CD4-positive, alpha-beta T cell treated with Interleukin-6 for 4 hours (primary cell): ENCODE data around the gene CCDC170.

Experiments
- DNase-seq: peaks from one replicate; pipeline ENCODE4 v3.0.0-alpha.2; 2020; ENCODE audit warnings: mixed read lengths

CCDC170 gene

DNA sequence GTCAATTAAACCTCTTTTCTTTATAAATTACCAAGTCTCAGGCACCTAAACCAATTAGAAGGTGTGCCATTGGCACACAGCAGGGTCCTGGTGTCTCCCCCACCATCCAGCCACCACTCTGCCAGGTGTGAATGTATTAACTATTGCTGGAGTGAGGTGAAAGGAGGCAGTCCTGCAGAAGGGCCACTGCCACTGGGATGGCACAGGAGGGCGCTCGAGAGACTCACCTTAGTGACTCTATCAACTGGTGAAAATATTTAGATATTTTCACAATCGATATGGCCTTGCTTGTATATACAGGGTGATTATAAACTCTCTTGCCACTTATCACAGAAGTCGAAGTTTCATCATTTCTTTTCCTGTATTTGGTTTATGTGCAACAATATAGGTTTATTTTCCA is 168.1 kb downstream of the CCDC170 start:
- no peak for DNase-seq

DNA sequence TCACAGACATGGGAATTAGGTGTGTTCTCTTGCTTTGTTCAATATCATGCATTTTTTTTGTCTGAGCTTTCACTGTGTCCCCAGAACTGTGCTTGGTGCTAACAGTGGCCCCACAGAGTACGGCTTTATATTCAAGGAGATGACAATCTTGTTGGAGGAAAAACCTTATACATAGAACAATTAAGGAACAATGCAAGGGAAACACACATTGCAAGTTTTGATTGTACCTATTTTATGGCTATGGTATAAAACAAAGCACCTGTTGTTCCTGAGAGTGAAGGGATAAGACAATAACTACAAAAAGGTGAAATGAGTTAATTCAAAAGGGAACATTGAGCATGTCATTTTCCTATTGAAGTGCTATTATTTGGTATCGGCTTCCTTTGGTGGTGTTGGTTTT is 169.7 kb downstream of the CCDC170 start:
- no peak for DNase-seq

DNA sequence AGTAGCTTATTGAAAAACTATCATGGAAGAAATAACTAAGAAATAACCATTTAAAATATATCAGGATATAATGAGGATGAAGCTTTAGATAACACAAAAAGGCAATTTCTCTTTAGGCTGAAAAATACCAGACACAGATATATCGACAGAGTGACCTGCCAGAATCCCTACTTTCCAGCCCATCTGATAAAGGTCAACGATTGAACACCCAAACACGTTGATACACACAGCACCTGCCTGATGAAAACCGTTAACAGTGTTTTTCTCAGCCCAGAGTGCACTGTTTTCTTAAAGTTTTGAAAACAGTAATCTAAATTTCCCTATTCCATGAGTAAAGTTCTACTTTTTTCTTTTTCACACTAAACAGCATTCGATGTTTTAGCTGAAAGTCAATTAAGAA is 170.6 kb downstream of the CCDC170 start:
- DNase-seq: no peak

DNA sequence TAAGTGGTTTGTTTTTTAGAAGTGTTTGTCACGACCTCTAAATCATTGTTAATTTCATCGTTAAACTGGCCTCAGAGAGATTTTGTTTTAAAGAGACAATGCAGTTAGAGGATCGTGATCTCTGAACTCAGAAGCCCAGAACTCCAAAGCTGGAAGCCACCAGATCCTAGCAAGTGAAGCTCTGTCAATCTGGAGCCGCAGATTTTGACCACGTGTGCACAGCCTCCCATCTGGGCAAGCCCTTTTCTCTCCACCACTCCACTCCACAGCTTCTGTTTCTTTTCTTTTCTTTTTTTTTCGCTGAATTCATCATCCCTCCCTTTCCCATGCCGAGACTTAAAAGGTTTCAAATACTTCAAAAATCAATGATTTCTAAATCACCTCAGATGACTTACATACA is 171.5 kb downstream of the CCDC170 start:
- DNase-seq: no peak

DNA sequence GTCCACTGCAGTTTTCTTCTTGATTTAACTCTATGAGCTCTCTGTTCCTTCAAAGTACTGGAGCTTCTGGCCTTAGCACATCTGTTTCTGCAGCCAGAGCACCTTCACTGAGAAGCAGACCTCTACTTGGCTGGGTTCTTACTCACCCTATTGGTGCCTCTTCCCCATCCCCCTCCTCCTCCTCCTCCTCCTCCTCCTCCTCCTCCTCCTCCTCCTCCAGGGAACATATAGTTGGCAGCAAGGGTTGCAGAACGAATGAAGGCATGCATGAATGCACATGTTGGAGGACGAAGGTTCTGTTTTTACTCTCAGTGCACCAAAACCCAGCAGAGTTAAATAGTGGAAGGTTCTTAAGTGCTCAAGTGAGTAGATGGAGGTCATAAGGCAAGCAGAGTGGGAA is 172.7 kb downstream of the CCDC170 start:
- DNase-seq: no peak

DNA sequence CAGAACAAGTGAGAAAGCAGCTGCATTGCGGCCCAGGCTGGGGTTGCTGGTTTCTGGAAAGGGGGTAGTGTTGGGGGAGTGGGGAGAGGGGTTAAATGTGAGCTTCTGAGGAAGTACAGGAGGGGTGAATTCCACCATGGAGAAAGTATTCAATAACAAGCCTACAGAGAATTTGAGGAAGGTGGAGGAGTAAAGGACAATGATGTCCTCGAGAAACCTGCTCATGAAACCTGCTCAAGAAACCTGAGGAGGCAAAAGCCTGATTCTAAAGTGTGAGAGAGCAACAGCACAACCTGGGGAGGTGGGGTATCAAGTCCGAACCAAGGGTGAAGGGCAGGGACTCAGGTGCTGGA is 175.4 kb downstream of the CCDC170 start:
- DNase-seq: no peak

DNA sequence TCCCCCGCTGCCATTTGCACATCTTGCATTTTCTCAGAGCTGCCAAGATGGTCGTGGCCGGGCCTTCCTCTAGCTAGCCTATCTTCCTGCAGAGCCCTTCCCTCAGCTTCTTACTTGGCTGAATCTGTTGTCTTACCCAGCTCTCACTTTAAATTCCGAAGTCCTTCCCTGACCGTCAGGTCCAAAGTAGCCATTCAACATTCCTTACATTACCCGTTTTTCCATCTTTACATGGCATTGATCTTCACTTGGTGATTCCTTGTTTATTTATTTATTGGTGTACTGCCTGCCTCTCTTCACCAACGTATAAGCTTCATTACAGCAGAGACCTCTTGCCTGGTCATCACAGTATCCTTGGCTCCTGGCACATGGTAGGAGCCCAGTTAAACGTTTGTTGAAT is 176.3 kb downstream of the CCDC170 start:
- no peak for DNase-seq
